GM12864 (cell line): ENCODE results near the gene NLRX1.
A peak's percentile ranks its signal among the peaks of the same experiment; 100 is the strongest.

Experiments used
- DNase-seq: peaks from one replicate; pipeline ENCODE4 v3.0.0-alpha.2; 2011; ENCODE audit warnings: low read depth
- H3K4me3 ChIP-seq: 2 replicates; pipeline ENCODE4 v1.5.1; 2011; ENCODE audit warnings: mild to moderate bottlenecking, low read depth, low read length, control low read depth
- TF ChIP-seq, protein P1 (sequence below): IDR thresholded peaks from 2 replicates; pipeline ENCODE4 v1.5.1; 2011; ENCODE audit warnings: low read depth, mild to moderate bottlenecking, moderate library complexity, low read length, control low read depth, inconsistent platforms; ENCODE audit errors: missing control alignments

NLRX1 gene

DNA sequence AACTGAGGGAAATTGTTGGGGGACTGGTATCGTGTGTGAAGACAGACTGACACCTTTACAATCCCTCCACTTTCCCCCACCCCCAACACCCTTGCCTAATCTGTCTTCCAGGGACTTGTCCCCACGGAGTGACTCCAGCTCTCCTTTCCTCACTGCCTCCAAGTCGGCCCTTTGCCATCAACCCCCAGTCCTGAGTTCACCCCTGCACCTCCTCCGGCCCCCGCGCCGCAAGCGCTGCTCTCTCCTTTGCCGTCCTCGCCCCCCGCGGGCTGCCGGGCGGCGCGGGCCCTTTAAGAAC lies 19.9 kb upstream of the NLRX1 start:
- H3K4me3 ChIP-seq, result peak overlapping the region; percentile 48
- no peak for DNase-seq
- TF ChIP-seq, protein P1, sequence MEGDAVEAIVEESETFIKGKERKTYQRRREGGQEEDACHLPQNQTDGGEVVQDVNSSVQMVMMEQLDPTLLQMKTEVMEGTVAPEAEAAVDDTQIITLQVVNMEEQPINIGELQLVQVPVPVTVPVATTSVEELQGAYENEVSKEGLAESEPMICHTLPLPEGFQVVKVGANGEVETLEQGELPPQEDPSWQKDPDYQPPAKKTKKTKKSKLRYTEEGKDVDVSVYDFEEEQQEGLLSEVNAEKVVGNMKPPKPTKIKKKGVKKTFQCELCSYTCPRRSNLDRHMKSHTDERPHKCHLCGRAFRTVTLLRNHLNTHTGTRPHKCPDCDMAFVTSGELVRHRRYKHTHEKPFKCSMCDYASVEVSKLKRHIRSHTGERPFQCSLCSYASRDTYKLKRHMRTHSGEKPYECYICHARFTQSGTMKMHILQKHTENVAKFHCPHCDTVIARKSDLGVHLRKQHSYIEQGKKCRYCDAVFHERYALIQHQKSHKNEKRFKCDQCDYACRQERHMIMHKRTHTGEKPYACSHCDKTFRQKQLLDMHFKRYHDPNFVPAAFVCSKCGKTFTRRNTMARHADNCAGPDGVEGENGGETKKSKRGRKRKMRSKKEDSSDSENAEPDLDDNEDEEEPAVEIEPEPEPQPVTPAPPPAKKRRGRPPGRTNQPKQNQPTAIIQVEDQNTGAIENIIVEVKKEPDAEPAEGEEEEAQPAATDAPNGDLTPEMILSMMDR, result no peak

DNA sequence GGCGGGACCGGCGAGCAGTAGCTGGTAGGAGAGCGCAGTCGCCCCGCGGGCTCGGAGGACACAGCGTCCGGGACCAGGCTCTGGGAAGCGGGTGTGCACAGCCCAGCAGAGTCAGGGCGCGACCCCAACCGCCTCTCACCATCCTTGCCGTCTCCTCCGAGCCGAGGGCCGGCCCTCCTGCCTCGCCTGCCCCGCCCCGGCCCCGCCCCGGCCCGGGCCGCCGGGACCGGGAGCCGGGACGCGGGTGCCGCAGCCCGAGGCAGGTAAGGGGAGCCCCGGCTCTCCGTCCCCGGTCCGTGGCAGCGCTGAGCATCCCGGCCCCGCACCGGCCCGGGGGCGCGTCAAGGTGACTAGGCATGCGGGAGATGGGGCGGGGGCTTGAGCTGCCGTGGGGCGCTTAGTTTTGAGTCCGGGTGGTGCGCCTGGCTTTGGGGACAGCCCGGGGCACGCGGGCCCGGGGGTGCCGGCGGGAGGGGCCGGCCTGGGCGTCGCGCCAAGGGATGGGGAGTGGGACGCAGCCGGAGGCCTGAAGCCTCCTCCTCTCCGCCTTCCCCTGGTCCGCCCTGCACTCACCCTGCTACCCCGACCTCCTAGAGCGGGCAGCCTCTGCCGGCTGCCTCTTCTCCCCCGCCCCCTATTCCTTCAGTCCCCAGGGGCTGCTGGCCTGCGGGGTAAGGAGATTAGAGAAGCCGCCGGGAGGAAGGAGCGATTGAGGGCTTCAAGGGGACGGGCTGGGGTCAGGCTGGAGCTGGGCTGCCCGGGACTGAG lies 19.3 kb upstream of the NLRX1 start, which contains the start of gene ABCG4:
TSS of gene ABCG4 (plus strand) at position 35 of the 768 bp plus-strand sequence. CDS start 914 bp downstream, outside the sequence.
- DNase-seq, result no peak
- H3K4me3 ChIP-seq, result peak within 1 kb of the TSS; percentile 48

DNA sequence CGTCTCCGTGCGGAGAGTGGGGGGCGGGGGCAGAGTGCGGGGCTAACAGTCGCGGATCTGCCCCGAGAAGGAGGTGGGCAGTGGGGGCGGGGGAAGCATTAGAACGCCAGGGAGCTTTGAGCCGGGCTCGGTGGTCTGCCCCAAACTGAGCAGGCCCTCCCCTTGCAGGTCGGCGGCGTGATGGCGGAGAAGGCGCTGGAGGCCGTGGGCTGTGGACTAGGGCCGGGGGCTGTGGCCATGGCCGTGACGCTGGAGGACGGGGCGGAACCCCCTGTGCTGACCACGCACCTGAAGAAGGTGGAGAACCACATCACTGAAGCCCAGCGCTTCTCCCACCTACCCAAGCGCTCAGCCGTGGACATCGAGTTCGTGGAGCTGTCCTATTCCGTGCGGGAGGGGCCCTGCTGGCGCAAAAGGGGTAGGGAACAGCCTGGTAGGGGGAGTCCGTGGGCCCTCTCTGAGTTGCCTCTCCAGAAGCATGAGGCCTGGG lies 18.7 kb upstream of the NLRX1 start:
- DNase-seq, result no peak
- TF ChIP-seq, protein P1, result no peak
- H3K4me3 ChIP-seq, result no peak overlapping the region

More for the DNA sequence above, 19.3 kb upstream of the NLRX1 start, which contains the start of gene ABCG4:
- TF ChIP-seq, protein P1, result no peak

DNA sequence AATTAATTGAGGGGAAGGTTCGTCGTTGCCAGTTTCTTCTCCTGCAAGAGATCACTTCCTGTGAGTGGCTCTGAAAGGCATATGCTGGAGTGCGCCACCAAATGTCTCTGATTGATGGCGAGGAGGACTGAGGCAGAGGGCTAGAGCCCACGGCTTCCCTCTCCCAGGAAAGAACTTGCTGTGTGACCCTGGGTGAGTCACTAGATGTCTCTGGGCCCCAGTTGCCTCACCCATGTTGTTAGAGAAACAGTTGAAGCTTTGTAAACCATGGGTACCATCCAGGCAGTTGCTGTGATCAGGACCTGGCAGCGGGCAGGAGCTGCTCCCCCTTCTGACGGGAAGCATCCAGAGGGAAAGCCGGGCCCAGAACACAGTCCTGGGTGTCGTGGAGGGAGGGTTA lies 16.5 kb upstream of the NLRX1 start:
- H3K4me3 ChIP-seq, result no peak overlapping the region
- TF ChIP-seq, protein P1, result no peak
- DNase-seq, result no peak

DNA sequence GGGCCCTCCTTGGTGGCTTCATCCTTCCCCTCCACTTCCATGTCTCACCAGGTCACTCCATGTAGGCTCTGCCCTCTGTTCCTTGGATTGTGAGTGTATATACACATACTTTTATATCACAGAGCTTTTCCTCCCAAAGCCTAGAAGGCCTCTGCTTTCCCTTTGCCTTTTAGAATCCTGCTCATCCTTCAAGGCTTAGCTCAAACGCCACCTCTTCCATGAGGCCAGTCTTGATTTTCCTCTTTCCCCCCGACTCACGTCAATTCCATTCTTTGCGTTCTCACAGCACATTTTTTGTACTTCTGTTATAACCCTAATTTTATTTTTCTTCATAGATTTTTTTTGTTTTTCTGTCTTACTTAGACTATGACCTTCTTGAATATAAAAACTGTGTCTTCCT lies 15.9 kb upstream of the NLRX1 start:
- DNase-seq, result no peak
- H3K4me3 ChIP-seq, result no peak overlapping the region
- TF ChIP-seq, protein P1, result no peak

DNA sequence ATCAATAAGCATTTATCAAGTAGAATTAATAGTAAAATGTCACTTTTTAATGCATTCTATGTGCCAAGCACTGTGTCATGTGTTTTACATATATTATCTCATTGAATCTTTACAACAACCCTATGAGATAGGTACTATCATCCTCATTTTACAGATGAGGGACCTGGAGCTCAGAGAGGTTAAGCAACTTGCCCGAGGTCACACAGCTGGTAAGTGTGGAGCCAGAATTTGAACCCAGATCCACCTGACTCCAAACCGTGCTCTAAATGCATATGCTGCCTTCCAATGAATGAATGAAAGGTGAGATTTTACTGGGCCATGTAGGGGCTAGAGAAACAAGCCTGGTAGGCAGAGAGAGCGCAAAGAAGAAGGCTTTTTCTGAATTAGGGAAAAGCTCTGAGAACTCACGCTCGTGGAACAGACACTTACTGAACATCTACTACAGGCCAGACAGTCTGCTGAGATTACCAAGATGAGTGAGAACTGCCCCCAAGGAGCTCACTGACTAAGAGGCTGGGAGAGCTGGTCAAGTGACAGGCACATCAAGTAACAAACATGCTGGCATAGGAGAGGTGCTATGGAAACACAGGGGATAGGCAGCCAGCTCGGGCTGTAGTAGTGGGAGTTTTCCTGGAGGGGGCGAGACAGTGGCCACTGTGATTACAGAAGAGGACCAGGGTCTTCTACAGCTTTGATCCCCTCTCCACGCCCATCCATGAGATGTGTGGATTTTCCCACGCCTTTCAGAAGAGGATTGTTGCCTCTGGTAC lies 15.3 kb upstream of the NLRX1 start:
- DNase-seq, result no peak
- TF ChIP-seq, protein P1, result peak; percentile 14
- H3K4me3 ChIP-seq, result no peak overlapping the region
